HG03469 (cell line): ENCODE measurements around the gene PDCD2.
"Not testable (repeated sequence)": the region's sequence is repeated elsewhere in the genome, so short reads cannot be mapped to it uniquely, and the experiment has no call there.

ENCODE experiments used
- ATAC-seq: cut with Tn5 transposase; IDR thresholded peaks from one replicate; pipeline ENCODE4 v1.9.1; 2021; ENCODE audit warnings: mild to moderate bottlenecking, moderate library complexity, moderate number of reproducible peaks; ENCODE audit not compliant: unreplicated experiment

PDCD2 gene

DNA sequence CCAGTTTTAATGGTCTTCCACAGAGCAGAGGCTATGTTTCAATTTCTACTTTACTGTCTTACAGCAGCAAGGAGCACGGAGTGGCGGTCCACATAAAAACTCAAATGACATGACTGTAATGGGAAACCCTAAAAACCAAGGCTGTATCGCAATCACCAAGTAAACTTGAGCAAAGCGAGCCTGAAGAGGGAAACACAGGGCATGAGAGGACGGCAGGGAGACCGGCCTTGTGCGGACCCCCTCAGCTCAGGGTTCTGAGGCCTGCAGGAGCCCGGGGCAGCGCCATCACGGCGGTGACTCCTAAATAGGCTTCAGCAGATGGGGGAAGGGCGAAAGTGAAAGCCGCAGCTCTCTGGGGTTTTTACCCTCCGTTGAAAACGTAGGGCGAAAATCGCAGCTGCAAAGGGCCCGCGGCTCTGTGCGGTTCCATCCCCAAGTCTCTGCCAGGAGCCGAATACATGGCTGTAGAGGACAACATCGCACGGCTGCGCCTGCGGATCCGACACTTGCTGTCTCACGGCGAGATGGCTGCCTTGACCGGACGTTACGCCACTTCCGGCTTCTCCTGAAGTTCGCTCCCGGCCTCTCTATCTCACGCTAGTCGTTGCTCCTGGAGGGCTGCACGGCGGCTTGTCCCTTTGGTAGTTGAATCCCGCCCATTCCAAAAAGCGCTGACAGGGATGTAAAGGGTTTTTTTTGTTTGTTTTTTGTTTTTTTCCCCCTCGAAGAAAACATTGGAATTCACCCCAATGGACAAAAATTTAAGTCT lies 31.5 kb downstream of the PDCD2 start, which contains the start of gene PSMB1:
Gene PSMB1 (minus strand): TSS at position 543 of the 769 bp plus-strand sequence. CDS start 65 bp downstream, at position 478.
- ATAC-seq: peak; percentile 34

GRCh38 chr6:170545405-170545804 lies 39.0 kb downstream of the PDCD2 start:
- ATAC-seq: no peak

GRCh38 chr6:170542031-170542719 lies 42.3 kb downstream of the PDCD2 start:
- ATAC-seq: no peak

DNA sequence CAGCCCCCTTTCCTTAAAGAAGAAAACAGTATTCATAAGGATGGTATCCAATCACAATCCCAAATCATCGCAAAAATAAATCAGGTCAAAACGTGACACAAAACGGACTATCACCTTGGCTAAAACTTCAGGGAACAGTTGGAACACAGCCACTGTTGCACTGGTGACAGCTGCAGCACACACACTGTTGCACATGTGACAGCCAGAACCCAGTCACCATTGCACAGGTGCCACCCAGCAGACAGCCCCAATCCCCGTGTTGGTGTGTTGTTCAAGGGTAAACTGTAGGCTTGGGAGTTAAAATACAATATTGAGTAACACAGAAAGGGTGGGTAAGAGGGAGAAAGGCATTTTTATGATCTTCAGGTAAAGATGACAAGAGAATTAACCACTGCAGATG lies 47.1 kb downstream of the PDCD2 start:
- no peak for ATAC-seq

GRCh38 chr6:170536671-170537070 lies 47.8 kb downstream of the PDCD2 start:
- ATAC-seq: no peak

- ATAC-seq: no peak
These were observed 49.4 kb downstream of the PDCD2 start for GRCh38 chr6:170535004-170535403.

DNA sequence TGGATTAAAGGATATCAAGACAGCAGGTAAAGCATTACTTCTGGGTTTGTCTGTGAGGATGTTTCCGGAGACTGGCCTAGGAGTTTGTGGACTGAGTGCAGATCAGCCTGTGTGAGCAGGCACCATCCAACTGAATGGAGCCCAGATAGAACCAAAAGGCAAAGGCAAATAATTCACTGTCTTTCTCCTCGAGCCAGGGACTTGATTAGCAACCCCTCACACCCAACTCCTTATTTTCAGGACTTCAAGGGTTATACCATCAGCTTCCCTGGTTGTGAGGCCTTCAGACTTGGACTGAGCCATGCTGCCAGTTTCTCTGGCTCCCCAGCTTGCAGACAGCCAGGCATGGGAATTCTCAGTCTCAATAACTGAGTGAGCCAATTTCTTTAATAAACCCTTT lies 50.6 kb downstream of the PDCD2 start:
- ATAC-seq: no peak

- no peak for ATAC-seq
These were observed 51.5 kb downstream of the PDCD2 start for GRCh38 chr6:170532867-170533488.

- ATAC-seq: peak; percentile 70
These were observed 54.5 kb downstream of the PDCD2 start for GRCh38 chr6:170529839-170530469.

DNA sequence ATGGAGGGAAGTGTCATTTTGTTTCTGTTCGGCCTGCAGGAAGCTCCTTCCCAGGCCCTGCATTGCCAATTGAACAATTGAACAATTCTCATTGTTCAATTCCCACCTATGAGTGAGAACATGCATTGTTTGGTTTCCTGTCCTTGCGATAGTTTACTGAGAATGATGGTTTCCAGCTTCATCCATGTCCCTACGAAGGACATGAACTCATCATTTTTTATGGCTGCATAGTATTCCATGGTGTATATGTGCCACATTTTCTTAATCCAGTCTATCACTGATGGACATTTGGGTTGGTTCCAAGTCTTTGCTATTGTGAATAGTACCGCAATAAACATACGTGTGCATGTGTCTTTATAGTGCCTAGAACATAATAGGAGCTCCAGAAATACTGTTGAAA lies 56.4 kb downstream of the PDCD2 start:
- ATAC-seq: not testable (repeated sequence)

DNA sequence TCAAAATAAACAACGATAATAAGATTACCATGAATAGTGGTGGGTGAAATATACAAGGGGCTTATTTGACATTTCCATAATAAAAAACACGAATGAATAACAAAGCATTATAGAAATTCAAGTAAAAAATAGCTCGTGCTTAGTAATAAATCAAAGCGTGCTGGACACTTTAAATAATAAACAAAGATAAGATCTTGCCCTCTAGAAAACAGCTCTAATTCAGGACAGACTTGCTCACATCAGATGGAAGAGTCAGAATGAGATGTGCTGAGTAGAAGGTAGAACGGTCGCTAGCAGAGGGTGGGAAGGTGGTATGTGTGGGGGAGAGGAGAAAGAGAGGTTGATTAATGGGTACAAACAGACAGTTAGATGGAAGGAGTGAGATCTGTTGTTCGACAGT lies 58.6 kb downstream of the PDCD2 start:
- ATAC-seq: no peak
